ENCODE data around the gene MRPS16.

The MRPS16 gene

DNA sequence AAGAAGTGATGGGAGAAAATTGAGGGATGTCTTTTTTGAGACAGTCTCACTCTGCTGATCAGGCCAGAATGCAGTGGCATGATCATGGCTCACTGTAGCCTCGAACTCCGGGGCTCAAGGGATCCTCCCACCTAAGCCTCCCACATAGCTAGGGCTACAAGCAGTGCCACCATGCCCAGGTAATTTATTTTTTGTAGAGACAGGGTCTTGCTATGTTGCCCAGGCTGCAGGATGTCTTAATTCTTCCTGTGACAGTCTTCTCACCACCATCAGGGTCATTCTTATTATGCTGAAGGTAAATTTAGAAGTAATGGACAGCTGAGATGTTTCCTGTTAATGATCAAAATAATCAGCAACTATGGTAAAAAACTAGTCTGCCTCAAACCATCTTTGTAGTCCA is 12.5 kb downstream of the MRPS16 start:
- no peak for DNase-seq

DNA sequence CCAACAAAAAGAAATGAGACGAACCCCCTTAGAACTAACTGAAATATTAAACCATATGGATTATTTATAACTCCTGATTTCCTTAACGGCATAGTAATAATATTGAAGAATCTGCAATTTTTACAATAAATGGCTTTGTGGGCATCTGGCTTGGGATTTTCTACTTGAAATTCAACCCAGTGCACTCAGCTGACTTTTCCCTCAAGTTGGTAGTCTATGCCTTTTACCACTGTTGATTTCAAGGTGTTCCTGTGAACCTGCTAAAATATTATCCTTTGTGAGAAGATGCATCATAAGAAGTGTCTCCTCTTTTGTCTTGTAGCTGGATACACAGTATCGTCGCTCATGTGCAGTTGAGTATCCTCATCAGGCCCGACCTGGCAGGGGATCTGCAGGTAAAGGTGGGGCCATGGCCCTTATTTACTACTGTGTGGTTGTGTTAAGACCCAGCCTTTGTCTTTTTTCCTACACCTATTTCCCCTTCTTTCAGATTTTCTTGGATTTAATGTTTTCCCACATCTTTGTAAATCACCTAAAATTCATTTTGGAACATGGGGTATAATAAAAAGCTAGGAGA is 13.4 kb downstream of the MRPS16 start:
- no peak for DNase-seq

DNA sequence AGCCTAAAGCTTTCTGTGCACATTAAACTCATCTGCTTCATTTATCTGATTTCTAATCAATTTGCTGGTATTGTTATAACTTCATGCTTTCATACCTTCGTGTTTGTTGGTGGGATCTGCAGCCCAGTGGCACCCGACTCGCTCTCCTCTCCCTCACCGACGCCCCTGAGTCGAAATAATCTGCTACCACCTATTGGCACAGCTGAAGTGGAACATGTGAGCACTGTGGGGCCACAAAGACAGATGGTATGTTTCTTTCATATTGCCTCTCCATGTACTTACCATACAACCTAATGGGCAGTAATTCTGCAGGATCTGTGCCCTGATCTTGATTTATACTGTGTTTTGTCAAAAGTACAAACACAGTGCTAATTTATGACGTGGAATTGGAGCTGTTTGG is 17.7 kb downstream of the MRPS16 start:
- no peak for DNase-seq

GRCh38 chr10:73233883-73234282 is 18.6 kb downstream of the MRPS16 start:
- DNase-seq = no peak

DNA sequence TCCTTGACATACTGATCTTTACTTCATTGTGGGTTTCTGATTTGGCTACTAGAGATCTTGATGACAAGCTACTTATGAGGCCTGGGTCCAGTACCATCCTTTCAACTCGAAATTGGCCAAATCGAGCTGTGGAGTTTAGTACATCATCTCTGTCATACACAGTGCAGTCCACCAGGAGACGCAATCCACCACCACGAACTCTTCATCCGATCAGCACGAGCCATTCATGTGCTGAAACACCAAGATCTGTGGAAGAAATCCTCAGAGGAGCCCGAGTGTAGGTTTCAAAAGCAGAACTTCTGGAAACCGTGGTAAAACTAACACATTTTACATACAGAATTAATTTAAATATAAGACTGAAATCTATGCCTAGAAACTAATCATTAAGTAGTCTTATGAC is 19.6 kb downstream of the MRPS16 start:
- no peak for DNase-seq

DNA sequence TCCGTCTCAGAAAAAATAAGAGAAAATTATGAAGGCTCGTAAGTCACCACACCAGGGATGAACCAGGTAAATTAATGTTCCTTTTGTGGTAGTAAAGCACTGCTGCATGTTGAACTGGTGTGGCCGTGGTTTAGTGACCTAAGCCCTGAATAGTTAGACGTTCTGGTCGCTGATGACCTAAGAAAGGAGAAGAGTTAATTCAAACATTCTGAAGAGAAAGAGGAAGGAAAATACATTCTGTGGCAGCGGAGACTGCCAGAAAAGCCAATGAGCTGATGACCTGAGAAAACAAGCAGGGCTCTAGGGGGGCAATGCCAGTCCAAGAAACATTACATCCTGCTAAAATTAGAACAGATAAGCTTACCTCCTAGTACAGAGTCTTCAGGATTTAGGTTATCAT is 22.9 kb downstream of the MRPS16 start:
- no peak for DNase-seq

- no peak for DNase-seq
These were observed 24.2 kb downstream of the MRPS16 start for GRCh38 chr10:73228247-73228646.

DNA sequence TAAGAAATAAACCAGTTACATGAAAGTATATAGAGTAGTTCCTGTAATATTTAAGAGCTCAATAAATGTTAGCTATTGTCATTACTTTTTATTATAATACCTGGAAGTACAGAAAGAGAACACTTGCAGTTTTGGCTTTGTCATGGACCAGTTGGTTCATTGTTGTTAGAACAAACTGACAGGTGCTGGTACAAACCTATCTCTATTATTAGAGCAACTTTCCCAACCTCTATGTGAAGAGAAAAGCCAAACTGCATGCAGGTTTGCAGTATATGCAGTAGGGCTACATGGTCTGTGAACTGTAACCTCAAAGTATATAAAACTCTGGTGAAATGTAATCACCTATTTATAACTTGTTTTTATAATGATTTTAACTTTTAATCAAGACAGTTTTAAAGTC is 25.8 kb downstream of the MRPS16 start:
- no peak for DNase-seq

DNA sequence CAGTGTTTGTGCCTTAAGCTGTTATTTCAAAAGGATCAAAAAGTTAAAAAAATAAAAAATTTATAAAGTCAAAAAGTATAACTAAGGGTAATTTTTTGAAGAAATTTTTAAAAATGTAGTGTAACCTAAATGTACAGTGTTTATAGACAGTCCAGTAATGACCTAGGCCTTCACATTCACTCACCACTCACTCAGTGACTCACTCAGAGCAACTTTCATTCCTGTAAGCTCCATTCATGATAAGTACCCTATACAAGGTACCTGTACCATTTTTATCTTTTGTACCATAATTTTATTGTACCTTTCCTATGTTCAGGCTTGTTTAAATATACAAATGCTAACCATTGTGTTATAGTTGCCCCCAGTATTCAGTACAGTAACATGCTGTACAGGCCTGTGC is 26.9 kb downstream of the MRPS16 start:
- DNase-seq = no peak

- DNase-seq = peak; percentile 20
These were observed 31.5 kb downstream of the MRPS16 start for GRCh38 chr10:73220989-73221388.

DNA sequence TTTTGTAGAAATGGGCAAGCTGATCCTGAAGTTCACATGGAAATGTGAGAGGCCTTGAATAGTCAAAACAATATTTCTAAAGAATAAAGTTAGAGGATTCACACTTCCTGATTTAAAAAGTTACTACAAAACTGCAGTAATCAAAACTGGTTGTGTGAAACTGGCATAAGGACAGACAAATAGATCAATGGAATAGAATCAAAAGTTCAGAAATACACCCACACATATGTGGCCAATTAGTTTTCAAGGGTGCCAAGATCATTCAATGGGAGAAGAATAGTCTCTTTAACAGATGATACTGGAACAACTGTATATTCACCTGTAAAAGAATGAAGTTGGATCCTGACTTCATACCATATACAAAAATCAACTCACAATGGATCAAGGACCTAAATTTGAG is 33.1 kb downstream of the MRPS16 start:
- DNase-seq = no peak

GRCh38 chr10:73218431-73219191 is 33.8 kb downstream of the MRPS16 start:
- DNase-seq = peak; percentile 13

DNA sequence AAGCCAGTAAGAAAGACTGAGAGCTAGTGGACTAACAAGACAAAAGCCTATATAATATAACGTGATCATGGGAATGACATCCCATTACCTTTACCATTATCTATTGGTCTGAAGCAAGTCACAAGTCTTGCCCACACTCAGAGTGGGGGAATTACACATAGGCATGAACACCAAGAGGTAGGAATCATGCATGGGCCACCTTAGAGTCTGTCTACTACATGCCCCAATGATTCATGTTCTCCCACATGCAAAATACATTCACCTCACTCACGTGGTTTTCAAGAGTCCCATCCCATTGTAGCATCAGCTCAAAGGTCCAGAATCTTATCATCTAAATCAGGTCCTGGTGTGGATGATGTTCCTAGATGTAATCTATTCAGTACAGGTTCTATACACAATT is 34.8 kb downstream of the MRPS16 start:
- DNase-seq = no peak

- no peak for DNase-seq
These were observed 36.7 kb downstream of the MRPS16 start for GRCh38 chr10:73215749-73216148.

GRCh38 chr10:73211106-73211811 is 41.2 kb downstream of the MRPS16 start:
- DNase-seq = no peak

DNA sequence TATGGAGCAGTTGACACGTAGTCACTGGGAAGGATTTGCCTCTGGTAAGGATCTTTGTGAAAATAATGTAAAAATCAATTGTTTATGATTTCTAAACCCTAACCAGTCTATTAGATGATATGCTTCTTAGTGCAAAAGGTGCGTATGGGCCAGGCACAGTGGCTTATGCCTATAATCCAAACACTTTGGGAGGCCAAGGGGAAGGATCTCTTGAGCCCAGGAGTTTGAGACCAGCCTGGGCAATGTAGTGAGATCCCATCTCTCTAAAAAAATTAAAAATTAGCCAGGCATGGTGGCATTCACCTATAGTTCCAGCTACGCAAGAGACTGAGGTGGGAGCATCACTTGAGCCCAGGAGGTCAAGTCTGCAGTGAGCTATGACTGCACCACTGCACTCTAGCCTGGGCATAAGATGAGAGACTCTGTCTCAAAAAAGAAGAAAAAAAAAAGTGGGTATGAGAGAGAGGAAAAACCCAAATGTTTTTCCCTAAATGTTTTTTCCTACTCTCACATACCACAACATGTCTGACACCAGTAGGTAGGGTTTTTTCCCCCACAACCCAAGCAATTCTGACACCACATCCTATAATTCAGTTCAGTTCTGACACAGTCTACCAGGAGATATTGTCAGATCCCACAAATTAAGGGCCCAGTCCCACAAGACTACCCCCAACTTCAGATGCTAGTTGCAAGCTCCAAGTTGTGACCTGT is 41.9 kb downstream of the MRPS16 start:
- DNase-seq = no peak

- peak; percentile 46 for DNase-seq
These were observed 42.7 kb downstream of the MRPS16 start for GRCh38 chr10:73209705-73210104.

DNA sequence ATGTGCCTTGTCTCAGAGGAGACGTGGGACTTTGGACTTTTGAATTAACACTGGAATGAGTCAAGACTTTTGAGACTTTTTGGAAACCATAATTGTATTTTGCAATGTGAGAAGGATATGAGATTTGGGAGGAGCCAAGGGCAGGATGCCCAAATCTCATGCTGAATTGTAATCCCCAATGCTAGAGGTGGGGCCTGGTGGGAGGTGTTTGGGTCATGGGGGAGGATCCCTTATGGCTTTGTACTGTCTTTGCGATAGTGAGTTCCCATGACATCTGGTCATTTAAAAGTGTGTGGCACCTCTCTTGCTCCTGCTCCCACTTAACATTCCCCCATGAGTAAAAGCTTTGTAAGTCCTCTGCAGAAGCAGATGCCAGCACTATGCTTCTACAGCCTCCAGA is 44.6 kb downstream of the MRPS16 start:
- no peak for DNase-seq

GRCh38 chr10:73206385-73206784 is 46.1 kb downstream of the MRPS16 start:
- no peak for DNase-seq

- DNase-seq = no peak
These were observed 46.6 kb downstream of the MRPS16 start for GRCh38 chr10:73205890-73206289.

GRCh38 chr10:73205081-73205480 is 47.4 kb downstream of the MRPS16 start:
- no peak for DNase-seq
